Body of pancreas (tissue), 4 donors: ENCODE measurements around the gene RAB44.

ENCODE experiments used
- CTCF ChIP-seq, 7 experiments: fragments of 450-650 bp in 4 of 7; fragments of 200-600 bp in 3 of 7; sonication (generic) in 3 of 7; IDR thresholded peaks; one replicate each; pipeline ENCODE4 v1.5.1; 2016 to 2019; ENCODE audit warnings: antibody characterized with exemption in 7 of 7
- POLR2A ChIP-seq, 3 donors: fragments of 450-650 bp; IDR thresholded peaks; one replicate each; pipeline ENCODE4 v1.6.1; 2016; ENCODE audit warnings: antibody characterized with exemption in 3 of 3, mild to moderate bottlenecking in 2 of 3

- no peak for TF ChIP-seq CTCF (IDR thresholded peaks at IDR 0.05)
- no peak for TF ChIP-seq POLR2A (IDR thresholded peaks at IDR 0.05)
These were observed 1.2 kb downstream of the RAB44 start for GRCh38 chr6:36698871-36699271.
